ENCODE results near the gene ST3GAL4.

The ST3GAL4 gene

GRCh38 chr11:126352163-126352562 lies 3.3 kb upstream of the ST3GAL4 start:
- TF ChIP-seq CTCF (IDR thresholded peaks at IDR 0.05; ENCODE audit: insufficient read depth, low read depth, low read length, missing control alignments) = no peak
- no peak for DNase-seq (ENCODE audit: low read depth)
- H3K4me3 ChIP-seq (ENCODE audit: low read length) = no peak overlapping the region

- DNase-seq (ENCODE audit: low read depth) = peak; percentile 88
- H3K4me3 ChIP-seq (ENCODE audit: low read length) = no peak overlapping the region
- no peak for TF ChIP-seq CTCF (IDR thresholded peaks at IDR 0.05; ENCODE audit: insufficient read depth, low read depth, low read length, missing control alignments)
These were observed 2.3 kb upstream of the ST3GAL4 start for GRCh38 chr11:126352934-126353801.

- no peak for TF ChIP-seq CTCF (IDR thresholded peaks at IDR 0.05; ENCODE audit: insufficient read depth, low read depth, low read length, missing control alignments)
- H3K4me3 ChIP-seq (ENCODE audit: low read length) = peak overlapping the region; percentile 64
- no peak for DNase-seq (ENCODE audit: low read depth)
These were observed 709 bp upstream of the ST3GAL4 start for GRCh38 chr11:126354631-126355323.

GRCh38 chr11:126355926-126356897 lies 726 bp downstream of the ST3GAL4 start:
- peak; percentile 41 for DNase-seq (ENCODE audit: low read depth)
- no peak for TF ChIP-seq CTCF (IDR thresholded peaks at IDR 0.05; ENCODE audit: insufficient read depth, low read depth, low read length, missing control alignments)
- H3K4me3 ChIP-seq (ENCODE audit: low read length) = peak overlapping the region; percentile 35

- no peak for DNase-seq (ENCODE audit: low read depth)
- TF ChIP-seq CTCF (IDR thresholded peaks at IDR 0.05; ENCODE audit: insufficient read depth, low read depth, low read length, missing control alignments) = no peak
- H3K4me3 ChIP-seq (ENCODE audit: low read length) = no peak overlapping the region
These were observed 1.8 kb downstream of the ST3GAL4 start for GRCh38 chr11:126357055-126357962.
